ENCODE results near the gene GDPD5.

GRCh38 chr11:75430714-75431532, 94.8 kb downstream of the GDPD5 start:
- TF ChIP-seq GATA2 (IDR thresholded peaks at IDR 0.05; ENCODE audit: low read depth, low read length) (no peak), GATA3 (IDR thresholded peaks at IDR 0.05; ENCODE audit: low read depth, low read length) (no peak)

All from SH-SY5Y (cell line).